Mammary epithelial cell (primary cell): Measurements from ENCODE around the gene PAX5.

Experiments
- CTCF ChIP-seq, 2 donors: IDR thresholded peaks in 1 of 2; conservative IDR thresholded peaks in 1 of 2; 2 replicates each; pipeline ENCODE4 v1.5.1; 2011 to 2012; ENCODE audit warnings: inconsistent platforms in 2 of 2, low read length in 2 of 2, mild to moderate bottlenecking in 2 of 2, control low read depth in 1 of 2, low read depth in 1 of 2; ENCODE audit not compliant: insufficient read depth in 1 of 2; ENCODE audit errors: extremely low read depth in 1 of 2
- EZH2 ChIP-seq: IDR thresholded peaks from 2 replicates; pipeline ENCODE4 v1.6.1; 2012; ENCODE audit warnings: low read length, inconsistent platforms, borderline replicate concordance

GRCh38 chr9:36891341-36891811, 142.7 kb downstream of the PAX5 start:
- TF ChIP-seq CTCF (conservative IDR thresholded peaks at IDR 0.05 in 1 of 2, IDR thresholded peaks at IDR 0.05 in 1 of 2; ENCODE audit: extremely low read depth in 1 of 2, insufficient read depth in 1 of 2, low read depth in 1 of 2, low read length in 2 of 2) = no peak
- TF ChIP-seq EZH2 = no peak
